GM19328 (cell line): Measurements from ENCODE around the gene CD274.
"Not testable (repeated sequence)": the region's sequence is repeated elsewhere in the genome, so short reads cannot be mapped to it uniquely, and the experiment has no call there.

Experiments used
- ATAC-seq: cut with Tn5 transposase; IDR thresholded peaks from one replicate; pipeline ENCODE4 v1.9.1; 2021; ENCODE audit warnings: mild to moderate bottlenecking, moderate library complexity; ENCODE audit not compliant: unreplicated experiment

Gene CD274

DNA sequence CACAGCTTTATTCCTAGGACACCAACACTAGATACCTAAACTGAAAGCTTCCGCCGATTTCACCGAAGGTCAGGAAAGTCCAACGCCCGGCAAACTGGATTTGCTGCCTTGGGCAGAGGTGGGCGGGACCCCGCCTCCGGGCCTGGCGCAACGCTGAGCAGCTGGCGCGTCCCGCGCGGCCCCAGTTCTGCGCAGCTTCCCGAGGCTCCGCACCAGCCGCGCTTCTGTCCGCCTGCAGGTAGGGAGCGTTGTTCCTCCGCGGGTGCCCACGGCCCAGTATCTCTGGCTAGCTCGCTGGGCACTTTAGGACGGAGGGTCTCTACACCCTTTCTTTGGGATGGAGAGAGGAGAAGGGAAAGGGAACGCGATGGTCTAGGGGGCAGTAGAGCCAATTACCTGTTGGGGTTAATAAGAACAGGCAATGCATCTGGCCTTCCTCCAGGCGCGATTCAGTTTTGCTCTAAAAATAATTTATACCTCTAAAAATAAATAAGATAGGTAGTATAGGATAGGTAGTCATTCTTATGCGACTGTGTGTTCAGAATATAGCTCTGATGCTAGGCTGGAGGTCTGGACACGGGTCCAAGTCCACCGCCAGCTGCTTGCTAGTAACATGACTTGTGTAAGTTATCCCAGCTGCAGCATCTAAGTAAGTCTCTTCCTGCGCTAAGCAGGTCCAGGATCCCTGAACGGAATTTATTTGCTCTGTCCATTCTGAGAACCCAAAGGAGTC lies at the start of gene CD274:
CD274 (plus strand) TSS at position 184 of the 733 bp plus-strand sequence. CDS start 5,572 bp downstream, outside the sequence.
- peak; percentile 59 for ATAC-seq

DNA sequence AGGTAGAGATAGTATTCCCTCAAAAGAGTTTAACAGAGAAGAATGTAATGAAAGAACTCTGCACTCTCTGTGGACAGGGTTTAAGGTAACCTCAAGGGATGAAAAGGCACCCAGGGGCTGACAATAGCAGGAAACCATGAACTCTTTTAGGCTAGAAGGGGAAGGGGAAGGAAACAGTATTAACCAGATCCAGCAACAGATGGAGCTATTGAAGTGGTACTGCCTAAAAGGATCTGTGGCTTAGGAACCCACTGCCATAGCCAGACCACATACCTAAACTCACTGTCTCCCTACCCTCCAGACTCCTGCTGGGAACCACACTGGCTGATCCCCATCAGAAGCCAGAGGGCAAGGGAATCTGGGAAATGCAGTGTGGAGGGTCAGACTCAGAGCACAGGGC lies 48.1 kb upstream of the CD274 start:
- ATAC-seq: no peak

- no peak for ATAC-seq
Measured at GRCh38 chr9:5408596-5408995, 41.7 kb upstream of the CD274 start.

DNA sequence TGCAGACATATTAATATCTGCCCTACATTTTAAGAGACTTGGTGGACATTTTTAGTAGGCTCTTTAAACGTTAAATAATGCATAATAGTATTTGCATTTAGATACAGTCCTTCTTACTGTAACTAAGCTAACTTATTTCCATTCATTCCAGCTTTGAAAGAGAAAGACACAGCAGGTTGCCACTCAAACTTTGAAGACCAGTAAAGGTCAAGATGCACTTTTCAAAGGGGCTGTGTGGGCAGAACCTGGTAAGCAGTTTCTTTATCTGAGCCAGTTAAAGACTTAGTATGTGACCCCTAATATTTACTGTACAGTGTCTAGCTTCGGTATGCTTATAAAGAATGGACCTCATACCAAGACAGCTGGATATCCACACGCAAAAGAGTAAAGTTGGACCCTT lies 33.4 kb upstream of the CD274 start:
- no peak for ATAC-seq

GRCh38 chr9:5418481-5418880 lies 31.9 kb upstream of the CD274 start:
- ATAC-seq: no peak

DNA sequence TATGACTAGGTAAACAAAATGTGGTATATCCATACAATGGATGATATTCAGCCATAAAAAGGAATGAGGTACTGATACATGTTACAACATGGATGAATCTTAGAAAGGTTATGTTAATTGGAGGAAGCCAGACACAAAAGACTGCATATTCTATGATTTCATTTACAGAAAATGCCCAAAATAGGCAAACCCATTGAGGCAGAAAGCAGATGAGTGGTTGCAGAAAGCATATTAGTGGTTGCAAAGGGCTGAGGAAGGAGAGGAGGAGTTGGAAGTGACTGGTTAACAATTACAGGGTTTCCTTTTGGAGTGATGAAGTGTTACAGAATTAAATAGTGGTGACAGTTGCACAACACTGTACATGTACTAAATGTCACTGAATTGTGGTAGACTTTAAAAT lies 30.4 kb upstream of the CD274 start:
- no peak for ATAC-seq

GRCh38 chr9:5421163-5421562 lies 29.2 kb upstream of the CD274 start:
- no peak for ATAC-seq

GRCh38 chr9:5422276-5422675 lies 28.1 kb upstream of the CD274 start:
- no peak for ATAC-seq

GRCh38 chr9:5425006-5425628 lies 25.2 kb upstream of the CD274 start:
- ATAC-seq: no peak

- ATAC-seq: no peak
Measured at GRCh38 chr9:5427005-5427404, 23.3 kb upstream of the CD274 start.

DNA sequence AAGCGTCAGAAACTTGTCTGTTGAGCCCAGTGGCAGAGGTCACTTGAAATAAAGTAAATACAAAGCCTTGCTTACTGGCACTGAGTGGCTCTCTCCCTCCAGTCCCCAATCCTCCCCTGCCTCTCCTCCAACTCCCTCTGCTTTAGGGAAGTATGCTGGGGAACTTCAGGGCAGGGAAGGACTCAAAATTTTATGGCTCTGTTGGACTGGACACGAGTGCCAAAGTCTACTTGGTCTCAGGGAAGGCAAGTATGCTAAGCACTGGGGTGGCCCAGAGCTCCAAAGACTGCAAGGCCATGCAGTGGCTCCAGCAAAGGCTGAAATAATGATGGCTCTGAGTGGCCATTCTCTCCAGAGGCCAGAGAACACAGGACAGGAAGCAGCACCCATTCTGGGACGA lies 22.2 kb upstream of the CD274 start:
- no peak for ATAC-seq

GRCh38 chr9:5428794-5429528 lies 21.4 kb upstream of the CD274 start:
- ATAC-seq: no peak

DNA sequence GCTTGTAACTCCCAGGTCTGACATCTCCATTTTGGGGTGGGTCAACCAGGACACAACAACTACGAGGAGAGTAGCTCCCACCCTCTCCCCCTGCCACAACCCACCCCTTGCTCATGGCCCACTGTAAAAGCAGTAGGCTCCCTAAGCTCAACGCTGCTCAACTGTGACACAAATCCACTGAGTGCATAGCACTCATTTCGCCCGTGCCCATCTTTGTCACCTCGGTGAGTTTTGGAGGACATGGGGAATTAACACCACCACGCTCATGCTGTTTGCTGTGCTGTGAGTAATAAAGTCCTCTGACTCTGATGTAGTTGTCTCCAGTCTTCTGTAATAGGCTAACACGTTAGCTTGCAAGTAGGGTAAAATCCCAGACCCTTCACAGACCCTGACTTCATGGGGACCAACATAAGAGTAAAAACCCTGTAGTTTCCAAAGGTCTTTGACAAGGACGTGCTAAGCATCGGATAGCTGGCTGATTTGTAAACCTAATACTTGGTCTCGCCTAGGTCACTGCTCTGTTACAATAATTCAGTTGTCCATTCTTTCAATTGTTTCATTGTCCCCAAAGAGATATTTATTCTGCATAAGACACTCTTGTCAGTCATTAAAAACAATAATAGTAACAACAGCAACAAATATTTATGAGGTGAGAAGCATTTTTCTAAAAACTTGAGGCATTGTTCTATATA lies 20.3 kb upstream of the CD274 start:
- no peak for ATAC-seq

GRCh38 chr9:5430912-5431311 lies 19.4 kb upstream of the CD274 start:
- ATAC-seq: no peak

GRCh38 chr9:5432890-5433289 lies 17.5 kb upstream of the CD274 start:
- ATAC-seq: not testable (repeated sequence)

- not testable (repeated sequence) for ATAC-seq
Measured at GRCh38 chr9:5433328-5433727, 17.0 kb upstream of the CD274 start.

DNA sequence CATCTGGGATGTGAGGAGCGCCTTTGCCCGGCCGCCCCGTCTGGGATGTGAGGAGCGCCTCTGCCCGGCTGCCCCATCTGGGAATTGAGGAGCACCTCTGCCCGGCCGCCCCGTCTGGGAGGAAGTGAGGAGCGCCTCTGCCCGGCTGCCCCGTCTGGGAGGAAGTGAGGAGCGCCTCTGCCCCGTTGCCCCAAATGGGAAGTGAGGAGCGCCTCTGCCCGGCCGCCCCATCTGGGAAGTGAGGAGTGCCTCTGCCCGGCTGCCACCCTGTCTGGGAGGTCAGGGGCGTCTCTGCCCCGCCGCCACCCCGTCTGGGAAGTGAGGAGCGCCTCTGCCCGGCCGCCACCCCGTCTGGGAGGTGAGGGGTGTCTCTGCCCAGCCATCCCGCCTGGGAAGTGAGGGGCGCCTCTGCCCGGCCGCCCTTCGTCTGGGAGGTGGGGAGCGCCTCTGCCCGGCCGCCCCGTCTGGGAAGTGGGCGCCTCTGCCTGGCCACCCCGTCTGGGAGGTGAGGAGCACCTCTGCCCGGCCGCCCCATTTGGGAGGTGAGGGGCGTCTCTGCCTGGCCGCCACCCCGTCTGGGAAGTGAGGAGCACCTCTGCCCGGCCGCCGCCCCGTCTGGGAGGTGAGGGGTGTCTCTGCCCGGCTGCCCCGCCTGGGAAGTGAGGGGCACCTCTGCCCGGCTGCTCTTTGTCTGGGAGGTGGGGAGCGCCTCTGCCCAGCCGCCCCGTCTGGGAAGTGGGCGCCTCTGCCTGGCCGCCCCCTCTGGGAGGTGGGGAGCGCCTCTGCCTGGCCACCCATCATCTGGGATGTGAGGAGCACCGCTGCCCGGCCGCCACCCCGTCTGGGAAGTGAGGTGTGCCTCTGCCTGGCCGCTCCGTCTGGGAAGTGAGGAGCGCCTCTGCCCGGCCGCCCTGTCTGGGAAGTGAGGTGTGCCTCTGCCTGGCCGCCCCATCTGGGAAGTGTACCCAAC lies 16.2 kb upstream of the CD274 start:
- ATAC-seq: not testable (repeated sequence)

DNA sequence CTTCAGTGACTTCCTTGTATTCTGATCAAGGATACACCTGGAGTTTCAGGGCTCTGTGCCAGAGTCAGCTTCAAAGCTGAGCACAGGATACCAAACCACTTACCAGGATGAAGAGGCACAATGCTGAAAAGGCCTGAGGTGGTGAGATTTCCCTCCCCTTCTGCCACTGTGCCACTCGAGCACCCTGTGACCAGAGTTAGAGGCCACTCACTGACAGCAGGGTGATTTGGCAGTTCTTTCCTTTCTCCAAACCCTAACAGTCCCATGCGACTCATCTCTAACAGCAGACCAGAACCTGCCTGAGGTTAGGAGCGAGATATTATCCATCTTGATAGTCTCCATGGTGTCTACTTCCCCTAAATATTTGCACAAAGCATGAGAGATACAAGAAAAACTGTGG lies 14.4 kb upstream of the CD274 start:
- no peak for ATAC-seq

DNA sequence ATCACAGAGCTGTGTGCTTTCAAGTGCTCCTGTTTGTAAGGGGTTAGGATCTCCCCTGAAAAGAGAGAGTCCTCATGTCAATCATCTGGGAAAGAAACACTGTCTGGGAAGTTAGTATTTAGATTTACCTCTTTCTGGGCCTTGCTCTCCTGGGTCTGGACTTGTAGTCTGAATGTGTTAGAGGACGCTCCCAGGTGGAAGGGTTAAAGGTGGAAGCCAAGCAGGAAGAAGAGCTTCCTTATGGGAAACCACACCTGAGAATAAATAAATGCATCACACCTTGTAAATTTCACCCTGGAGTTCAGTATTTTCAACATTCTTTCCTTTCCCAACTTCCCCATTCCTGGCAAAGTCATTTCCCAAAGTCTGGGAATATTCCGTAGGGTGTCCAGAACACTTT lies 13.9 kb upstream of the CD274 start:
- no peak for ATAC-seq
